Measurements from ENCODE around the gene GDPD2.

GDPD2 gene

GRCh38 chrX:70429759-70430158, 6.6 kb downstream of the GDPD2 start:
- TF ChIP-seq CTCF (IDR thresholded peaks at IDR 0.05; ENCODE audit: control insufficient read depth, extremely low read depth, insufficient read depth), result no peak
- no peak overlapping the region for H3K4me3 ChIP-seq (ENCODE audit: low read depth, low read length)
- DNase-seq (ENCODE audit: low read depth), result no peak

- DNase-seq (ENCODE audit: low read depth), result no peak
- TF ChIP-seq CTCF (IDR thresholded peaks at IDR 0.05; ENCODE audit: control insufficient read depth, extremely low read depth, insufficient read depth), result no peak
- peak overlapping the region; percentile 72 for H3K4me3 ChIP-seq (ENCODE audit: low read depth, low read length)
These were observed 10.1 kb downstream of the GDPD2 start for GRCh38 chrX:70432936-70433847.

GRCh38 chrX:70433848-70434351, 10.8 kb downstream of the GDPD2 start:
- peak; percentile 74 for TF ChIP-seq CTCF (IDR thresholded peaks at IDR 0.05; ENCODE audit: control insufficient read depth, extremely low read depth, insufficient read depth)
- H3K4me3 ChIP-seq (ENCODE audit: low read depth, low read length), result peak overlapping the region; percentile 72
- DNase-seq (ENCODE audit: low read depth), result no peak

GRCh38 chrX:70434352-70434866, 11.3 kb downstream of the GDPD2 start:
- TF ChIP-seq CTCF (IDR thresholded peaks at IDR 0.05; ENCODE audit: control insufficient read depth, extremely low read depth, insufficient read depth), result no peak

GRCh38 chrX:70434914-70435586, 11.9 kb downstream of the GDPD2 start:
- H3K4me3 ChIP-seq (ENCODE audit: low read depth, low read length), result peak overlapping the region; percentile 72
- no peak for TF ChIP-seq CTCF (IDR thresholded peaks at IDR 0.05; ENCODE audit: control insufficient read depth, extremely low read depth, insufficient read depth)
- DNase-seq (ENCODE audit: low read depth), result no peak

More at GRCh38 chrX:70434352-70434866, 11.3 kb downstream of the GDPD2 start:
- DNase-seq (ENCODE audit: low read depth), result peak; percentile 62
- peak overlapping the region; percentile 72 for H3K4me3 ChIP-seq (ENCODE audit: low read depth, low read length)

GRCh38 chrX:70436343-70436742, 13.2 kb downstream of the GDPD2 start:
- H3K4me3 ChIP-seq (ENCODE audit: low read depth, low read length), result no peak overlapping the region
- DNase-seq (ENCODE audit: low read depth), result no peak

More at GRCh38 chrX:70436343-70436742, 13.2 kb downstream of the GDPD2 start:
- no peak for TF ChIP-seq CTCF (IDR thresholded peaks at IDR 0.05; ENCODE audit: control insufficient read depth, extremely low read depth, insufficient read depth)

All from LNCaP clone FGC (cell line).